HepG2 (cell line): ENCODE data around the gene DNAAF9. TPM values are rescaled to one million over a fixed set of nuclear protein-coding genes. Genes with fewer than 3 reads are reported as not detected.

Experiments
- ATAC-seq: fragments of 200-7000 bp; cut with Tn5 transposase; 3 replicates; pipeline ENCODE4 v1.9.1; 2020; ENCODE audit warnings: mild to moderate bottlenecking, moderate library complexity
- BruUV-seq: library from RNA; stranded (reverse); fragments of 400-500 nt; replicated peaks from 2 replicates; lab custom pipeline; 2021; lab: Mats Ljungman, UMichigan
- CTCF ChIA-PET: fragments of 300-600 bp; formaldehyde crosslinking; extraction: SDS; loops from one replicate; lab custom pipeline; 2021; ENCODE audit warnings: low total read pairs, inconsistent platforms, low intra/inter-chr PET ratio; lab: Yijun Ruan, JAX
- POLR2A ChIA-PET: fragments of 350-600 bp; sonication (Branson Sonifier 250); formaldehyde crosslinking; loops from one replicate; lab custom pipeline; 2020; ENCODE audit warnings: antibody characterized with exemption, inconsistent platforms; lab: Yijun Ruan, JAX
- DNase-seq: peaks from one replicate; pipeline ENCODE4 v3.0.0-alpha.2; 2015; ENCODE audit warnings: low spot score
- FAIRE-seq: peaks from 3 replicates; lab custom pipeline; 2011; peaks lifted over from hg19 to GRCh38; lab: Jason Lieb, UNC
- H2AFZ ChIP-seq: one replicate; pipeline ENCODE4 v1.6.1; 2011; ENCODE audit warnings: low read length, inconsistent platforms
- H3K27ac ChIP-seq: fragments of 300-600 bp; 3 replicates; pipeline ENCODE4 v1.8.0; 2011; ENCODE audit warnings: mixed run types, mild to moderate bottlenecking, mixed read lengths, low read length, inconsistent platforms; ENCODE audit not compliant: insufficient read depth; ENCODE audit errors: extremely low read length
- H3K27me3 ChIP-seq, 2 experiments: fragments of 200-600 bp in 1 of 2; 2 replicates in 1 of 2; 3 replicates in 1 of 2; pipeline versions ENCODE4 v1.6.0 to v1.8.0; 2011; ENCODE audit warnings: low read length in 2 of 2, mild to moderate bottlenecking in 2 of 2, moderate library complexity in 2 of 2, inconsistent platforms in 1 of 2; ENCODE audit not compliant: insufficient read depth in 2 of 2, control insufficient read depth in 1 of 2
- H3K36me3 ChIP-seq, 2 experiments: fragments of 200-600 bp in 1 of 2; replicated peaks in 1 of 2; 2 replicates in 1 of 2; 3 replicates in 1 of 2; pipeline versions ENCODE4 v1.5.1 to v1.8.0; 2011; ENCODE audit warnings: low read length in 2 of 2, inconsistent platforms in 1 of 2; ENCODE audit not compliant: insufficient read depth in 2 of 2, control insufficient read depth in 1 of 2
- H3K4me1 ChIP-seq: 2 replicates; pipeline ENCODE4 v1.5.1; 2012; ENCODE audit warnings: low read length, inconsistent platforms; ENCODE audit not compliant: insufficient read depth
- H3K4me2 ChIP-seq: 2 replicates; pipeline ENCODE4 v1.6.0; 2011; ENCODE audit warnings: low read depth, low read length, inconsistent platforms
- H3K4me3 ChIP-seq, 3 experiments: fragments of 200-600 bp in 1 of 3; sonication (generic), shearing (Covaris generic) in 1 of 3; replicated peaks in 1 of 3; 2 replicates each; pipeline ENCODE4 v1.5.1; 2011 to 2016; ENCODE audit warnings: low read length in 3 of 3, inconsistent platforms in 2 of 3, low read depth in 2 of 3, mild to moderate bottlenecking in 2 of 3, control low read depth in 1 of 3, mixed read lengths in 1 of 3; ENCODE audit not compliant: insufficient read depth in 1 of 3
- H3K79me2 ChIP-seq: one replicate; pipeline ENCODE4 v1.6.1; 2011; ENCODE audit warnings: low read length, inconsistent platforms; ENCODE audit not compliant: insufficient read depth
- H3K9ac ChIP-seq: 2 replicates; pipeline ENCODE4 v1.6.0; 2011; ENCODE audit warnings: mild to moderate bottlenecking, low read depth, low read length, inconsistent platforms; ENCODE audit not compliant: insufficient read depth
- H3K9me3 ChIP-seq: 2 replicates; pipeline ENCODE4 v1.5.1; 2012; ENCODE audit warnings: mild to moderate bottlenecking, low read length
- H4K20me1 ChIP-seq: 2 replicates; pipeline ENCODE4 v1.6.0; 2011; ENCODE audit warnings: inconsistent platforms, mild to moderate bottlenecking, low read length, moderate library complexity; ENCODE audit not compliant: insufficient read depth
- AHR ChIP-seq: IDR thresholded peaks from 2 replicates; pipeline ENCODE4 v1.6.1; 2018; ENCODE audit warnings: missing genetic modification reagents, missing compliant biosample characterization
- ATF5 ChIP-seq: sonication (generic); formaldehyde crosslinking; IDR thresholded peaks from 2 replicates; pipeline ENCODE4 v1.4.0; 2020; ENCODE audit warnings: mild to moderate bottlenecking, low read depth, missing genetic modification reagents
- ETV5 ChIP-seq: IDR thresholded peaks from 2 replicates; pipeline ENCODE4 v1.6.1; 2018; ENCODE audit warnings: missing biosample characterization, missing genetic modification reagents, inconsistent platforms, borderline replicate concordance
- FOXP1 ChIP-seq, 2 experiments: fragments of 450-650 bp in 1 of 2; IDR thresholded peaks; 2 replicates each; pipeline ENCODE4 v1.6.1; 2017 to 2018; ENCODE audit warnings: antibody characterized with exemption in 1 of 2
- MBD4 ChIP-seq: IDR thresholded peaks from 2 replicates; pipeline ENCODE4 v1.6.1; 2012; ENCODE audit warnings: low read length, inconsistent platforms, borderline replicate concordance
- MBNL3 ChIP-seq: fragments of 250-450 bp; sonication (Bioruptor Pico); conservative IDR thresholded peaks from 2 replicates; pipeline ENCODE4 v1.8.0; 2022; ENCODE audit warnings: mild to moderate bottlenecking, inconsistent platforms
- NFE2L1 ChIP-seq: sonication (generic); formaldehyde crosslinking; IDR thresholded peaks from 2 replicates; pipeline ENCODE4 v1.4.0; 2020; ENCODE audit warnings: missing genetic modification reagents, mild to moderate bottlenecking, borderline replicate concordance
- RBFOX2 ChIP-seq: fragments of 200-400 bp; formaldehyde crosslinking; IDR thresholded peaks from 2 replicates; pipeline ENCODE4 v1.6.1; 2017; ENCODE audit warnings: low read depth, mild to moderate bottlenecking, low read length
- SMARCE1 ChIP-seq: fragments of 450-650 bp; IDR thresholded peaks from 2 replicates; pipeline ENCODE4 v1.6.1; 2017; ENCODE audit warnings: borderline replicate concordance
- SP5 ChIP-seq: IDR thresholded peaks from 2 replicates; pipeline ENCODE4 v1.6.1; 2016; ENCODE audit warnings: low read depth, borderline replicate concordance
- UBTF ChIP-seq: sonication (generic); formaldehyde crosslinking; IDR thresholded peaks from 2 replicates; pipeline ENCODE4 v1.4.0; 2020; ENCODE audit warnings: mild to moderate bottlenecking, missing genetic modification reagents
- ZBTB34 ChIP-seq: sonication (generic); formaldehyde crosslinking; IDR thresholded peaks from 2 replicates; pipeline ENCODE4 v1.8.0; 2022; ENCODE audit warnings: mild to moderate bottlenecking, missing genetic modification reagents
- ZNF20 ChIP-seq: sonication (generic); formaldehyde crosslinking; IDR thresholded peaks from 2 replicates; pipeline ENCODE4 v1.4.0; 2020; ENCODE audit warnings: mild to moderate bottlenecking, moderate library complexity, missing genetic modification reagents
- ZNF280D ChIP-seq: sonication (generic); formaldehyde crosslinking; IDR thresholded peaks from 2 replicates; pipeline ENCODE4 v1.5.1; 2020; ENCODE audit warnings: mild to moderate bottlenecking, missing genetic modification reagents
- ZNF549 ChIP-seq: sonication (generic); formaldehyde crosslinking; IDR thresholded peaks from 2 replicates; pipeline ENCODE4 v1.5.0; 2020; ENCODE audit warnings: missing genetic modification reagents
- WGBS: methylation state at CpG from one replicate; pipeline ENCODE4 v1.1.6; 2017; ENCODE audit warnings: low lambda C conversion rate; 5-methylcytosine and 5-hydroxymethylcytosine counted together
- in situ Hi-C: cut with HindIII; loops from 2 replicates; pipeline ENCODE4 v1.10.0; 2017; ENCODE audit warnings: low pct_unique_long_range_greater_than_20kb; ENCODE audit not compliant: extremely low pct_ligation_motif_present
- intact Hi-C: fragments of 100-400 bp; cut with micrococcal nuclease; formaldehyde crosslinking; loops from one replicate; pipeline ENCODE4 v1.10.0; 2022; ENCODE audit not compliant: unreplicated experiment
- polyA plus RNA-seq, 8 experiments: library from polyadenylated mRNA; depleted of rRNA in 3 of 8; stranded (reverse) in 7 of 8; unstranded in 1 of 8; fragments of >200 nt; fragmentation: Illumina TruSeq in 4 of 8; extraction: Trizol in 4 of 8; gene quantifications; 2 replicates each; pipeline versions ENCODE4 v1.2.1 to v1.2.3, GENCODE V29; 2011 to 2016; ENCODE audit warnings: low read depth in 4 of 8, missing spikeins in 1 of 8, mixed read lengths in 1 of 8; ENCODE audit not compliant: insufficient read depth in 1 of 8
- total RNA-seq, 5 experiments: library from RNA; depleted of rRNA; stranded (reverse); fragments of >200 nt; fragmentation: Illumina TruSeq; extraction: Trizol; gene quantifications; 2 replicates each; pipeline ENCODE4 v1.2.3, GENCODE V29; 2016; ENCODE audit warnings: low read depth in 1 of 5

Gene DNAAF9
- total and polyA plus RNA-seq, 2 of the 13 experiments (the other 11 are each of a cell fraction or from before 2014, with no cell fraction given): 10.5 to 14.9 TPM

- intact Hi-C loops: loop anchor here (2.0 to 10.0 kb wide), 2 partner anchors 63 to 137 kb away; partner anchors contain the start of gene ATRN
- peaks cover 39% of the 10 kb centered on the region for H3K79me2 ChIP-seq
- peaks cover 46% of the 10 kb centered on the region for H3K4me1 ChIP-seq
- H3K9ac ChIP-seq: peak overlapping the region; percentile 72
- in situ Hi-C loops: no loop called here
- no TSS peak for BruUV-seq
- peak overlapping the region; percentile 68 to 90 (median 76) for H3K4me3 ChIP-seq
- ChIA-PET POLR2A (interaction anchor here (0.9 to 3.6 kb wide), 13 partner anchors 9 to 410 kb away, joined by 3 to 34 read pairs (median 3); partner anchors contain the start of genes ATRN and SPEF1), CTCF (no interaction called here)
- ATAC-seq: peak; percentile 79
- H4K20me1 ChIP-seq: peaks cover 15% of the 10 kb centered on the region
- DNase-seq: peak; percentile 81
- 1% methylated on average over 23 of the region's 59 CpGs for WGBS
- no peaks in the 10 kb centered on the region for H3K36me3 ChIP-seq
- peak overlapping the region; percentile 92 for H2AFZ ChIP-seq
- peak overlapping the region; percentile 67 for H3K27ac ChIP-seq
- FAIRE-seq: no peak
- H3K4me2 ChIP-seq: peak overlapping the region; percentile 98
- no peaks in the 10 kb centered on the region for H3K9me3 ChIP-seq
- H3K27me3 ChIP-seq: peaks cover 0 to 5% of the 10 kb centered on the region in 2 experiments; a peak in 1 of 5 replicates
- no peak for TF ChIP-seq MBD4
- 0 out of 2 replicates have a peak, but pooled peaks have one; percentile 35 for TF ChIP-seq SP5 (CRISPR knock-in tag)
- peak; percentile 42; the same call in 1 of the 2 replicates for TF ChIP-seq ETV5 (CRISPR knock-in tag)
- TF ChIP-seq RBFOX2: peak; percentile 80
- no peak; the same call in none of the 2 replicates for TF ChIP-seq UBTF (CRISPR knock-in tag)
- TF ChIP-seq NFE2L1 (CRISPR knock-in tag): no peak
- TF ChIP-seq ZBTB34 (CRISPR knock-in tag): 0 out of 2 replicates have a peak, but pooled peaks have one; percentile 44
- TF ChIP-seq MBNL3 (CRISPR knock-in tag): no peak
- TF ChIP-seq SMARCE1: no peak
- TF ChIP-seq ATF5 (CRISPR knock-in tag): no peak
- TF ChIP-seq ZNF20: peak; percentile 71; the same call in 1 of the 2 replicates
- TF ChIP-seq ZNF549: no peak
- no peak for TF ChIP-seq FOXP1 (IDR thresholded peaks at IDR 0.05)
- TF ChIP-seq FOXP1 (CRISPR knock-in tag; IDR thresholded peaks at IDR 0.05): no peak
- no peak; the same call in 1 of the 2 replicates for TF ChIP-seq ZNF280D (CRISPR knock-in tag)
- TF ChIP-seq AHR (CRISPR knock-in tag): peak; percentile 51; the same call in 1 of the 2 replicates
Measured at GRCh38 chr20:3407771-3408637, 535 bp upstream of the DNAAF9 start.
